Suprapubic skin (tissue), 4 donors: ENCODE data around the gene SRSF7. TPM values are rescaled to one million over a fixed set of nuclear protein-coding genes. Genes with fewer than 3 reads are reported as not detected.
"Not testable (repeated sequence)": the region's sequence is repeated elsewhere in the genome, so short reads cannot be mapped to it uniquely, and the experiment has no call there.

Source experiments
- DNase-seq, 2 donors: peaks; one replicate each; pipeline ENCODE4 v3.0.0-alpha.2; 2019; ENCODE audit warnings: low spot score in 2 of 2
- H3K27ac ChIP-seq: fragments of 200-600 bp; sonication (generic); one replicate; pipeline ENCODE4 v1.5.1; 2019
- H3K27me3 ChIP-seq: fragments of 200-600 bp; sonication (generic); one replicate; pipeline ENCODE4 v1.5.1; 2019
- H3K36me3 ChIP-seq: fragments of 200-600 bp; sonication (generic); one replicate; pipeline ENCODE4 v1.5.1; 2019
- H3K4me1 ChIP-seq: fragments of 200-600 bp; sonication (generic); one replicate; pipeline ENCODE4 v1.5.1; 2019
- H3K4me3 ChIP-seq: fragments of 200-600 bp; sonication (generic); one replicate; pipeline ENCODE4 v1.5.1; 2019; ENCODE audit warnings: mild to moderate bottlenecking
- H3K9me3 ChIP-seq: fragments of 200-600 bp; sonication (generic); one replicate; pipeline ENCODE4 v1.5.1; 2019
- CTCF ChIP-seq, 2 donors: fragments of 200-600 bp in 1 of 2; fragments of 450-650 bp in 1 of 2; sonication (generic) in 1 of 2; IDR thresholded peaks; one replicate each; pipeline ENCODE4 v1.5.1; 2016 to 2019; ENCODE audit warnings: antibody characterized with exemption in 2 of 2, mild to moderate bottlenecking in 1 of 2, moderate library complexity in 1 of 2
- EP300 ChIP-seq: sonication (generic); formaldehyde crosslinking; IDR thresholded peaks from one replicate; pipeline ENCODE4 v1.6.1; 2017; ENCODE audit warnings: antibody characterized with exemption
- POLR2A ChIP-seq, 2 donors: fragments of 450-650 bp; IDR thresholded peaks; one replicate each; pipeline ENCODE4 v1.6.1; 2017; ENCODE audit warnings: antibody characterized with exemption in 2 of 2, mild to moderate bottlenecking in 2 of 2, moderate library complexity in 2 of 2
- POLR2AphosphoS5 ChIP-seq, 3 donors: sonication (generic); formaldehyde crosslinking; IDR thresholded peaks; one replicate each; pipeline ENCODE4 v1.6.1; 2017; ENCODE audit warnings: antibody characterized with exemption in 3 of 3
- WGBS: methylation state at CpG from one replicate; pipeline ENCODE4 v1.1.5; 2018; 5-methylcytosine and 5-hydroxymethylcytosine counted together
- total RNA-seq, 4 donors: library from RNA; depleted of rRNA; stranded (reverse); fragments of >200 nt; gene quantifications; one replicate each; pipeline ENCODE4 v1.1.0, GENCODE V29; 2016

The SRSF7 gene
- total RNA-seq, 4 donors from 2014 or later, result 90.4 to 144 (median 94.2) TPM

DNA sequence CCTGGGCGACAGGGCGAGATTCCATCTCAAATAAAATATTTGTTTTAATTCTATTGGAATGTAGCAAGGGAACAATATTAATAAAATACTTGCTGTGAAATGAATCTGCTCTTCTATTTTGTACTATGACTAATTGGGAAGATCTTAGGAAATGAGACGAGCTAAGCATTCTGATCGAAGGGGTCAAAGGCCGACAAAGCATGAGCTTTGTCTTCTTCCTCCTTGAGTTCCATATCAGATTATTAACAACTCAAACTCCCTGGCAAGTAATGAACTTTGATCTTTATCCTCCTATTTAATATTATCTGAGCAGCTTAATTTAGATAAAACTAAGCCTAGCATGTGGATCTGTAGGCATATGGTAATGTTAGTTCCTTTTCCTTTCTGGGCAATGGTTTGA, 42.4 kb upstream of the SRSF7 start:
- no peak for TF ChIP-seq EP300
- TF ChIP-seq CTCF (IDR thresholded peaks at IDR 0.05), result no peak
- TF ChIP-seq POLR2A (IDR thresholded peaks at IDR 0.05), result no peak
- no peak for TF ChIP-seq POLR2AphosphoS5 (IDR thresholded peaks at IDR 0.05)
- H3K36me3 ChIP-seq, result peaks cover 11% of the 10 kb centered on the region
- WGBS, result 90% methylated on average over 5 of the region's 5 CpGs
- H3K27ac ChIP-seq, result no peak overlapping the region
- no peaks in the 10 kb centered on the region for H3K27me3 ChIP-seq
- DNase-seq, result no peak
- no peaks in the 10 kb centered on the region for H3K4me1 ChIP-seq
- no peak overlapping the region for H3K4me3 ChIP-seq
- no peaks in the 10 kb centered on the region for H3K9me3 ChIP-seq

DNA sequence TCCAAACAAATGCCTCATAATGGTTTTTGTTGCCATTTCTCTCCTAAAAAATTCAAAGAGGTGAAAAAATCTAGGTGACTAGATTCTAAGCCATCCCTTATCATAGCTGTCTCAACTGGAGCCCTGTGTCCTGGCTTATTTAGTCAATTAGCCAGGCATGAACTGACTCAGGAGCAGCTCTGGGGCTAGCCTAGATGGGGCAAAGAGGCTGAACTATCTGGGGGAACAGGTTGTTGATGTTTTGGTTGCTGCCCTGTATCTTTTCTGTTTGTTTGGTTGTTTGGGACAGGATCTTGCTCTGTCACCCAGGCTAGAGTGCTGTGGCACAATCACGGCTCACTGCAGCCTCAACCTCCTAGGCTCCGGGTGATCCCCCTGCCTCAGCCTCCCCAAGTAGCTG, 41.6 kb upstream of the SRSF7 start:
- H3K4me1 ChIP-seq, result no peaks in the 10 kb centered on the region
- no peak overlapping the region for H3K4me3 ChIP-seq
- peaks cover 4% of the 10 kb centered on the region for H3K36me3 ChIP-seq
- TF ChIP-seq CTCF (IDR thresholded peaks at IDR 0.05) (no peak), POLR2AphosphoS5 (IDR thresholded peaks at IDR 0.05) (no peak), EP300 (no peak), POLR2A (IDR thresholded peaks at IDR 0.05) (no peak)
- H3K9me3 ChIP-seq, result no peaks in the 10 kb centered on the region
- H3K27me3 ChIP-seq, result no peaks in the 10 kb centered on the region
- no peak for DNase-seq
- no peak overlapping the region for H3K27ac ChIP-seq
- 50% methylated on average over 2 of the region's 2 CpGs for WGBS

DNA sequence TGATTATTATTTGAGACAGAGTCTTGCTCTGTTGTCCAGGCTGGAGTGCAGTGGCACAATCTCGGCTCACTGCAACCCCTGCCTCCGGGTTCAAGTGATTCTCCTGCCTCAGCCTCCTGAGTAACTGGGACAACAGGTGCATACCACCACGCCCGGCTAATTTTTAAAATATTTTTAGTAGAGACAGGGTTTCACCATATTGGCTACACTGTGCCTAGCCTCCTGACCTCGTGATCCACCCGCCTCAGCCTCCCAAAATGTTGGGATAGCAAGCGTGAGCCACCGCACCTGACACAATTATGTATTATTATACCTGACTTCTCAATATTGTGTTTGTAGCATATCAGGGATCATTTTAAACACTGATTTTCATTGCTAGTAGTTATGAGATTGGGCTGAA, 41.2 kb upstream of the SRSF7 start:
- not testable (repeated sequence) for DNase-seq, H3K36me3 ChIP-seq
- 93% methylated on average over 8 of the region's 8 CpGs for WGBS

DNA sequence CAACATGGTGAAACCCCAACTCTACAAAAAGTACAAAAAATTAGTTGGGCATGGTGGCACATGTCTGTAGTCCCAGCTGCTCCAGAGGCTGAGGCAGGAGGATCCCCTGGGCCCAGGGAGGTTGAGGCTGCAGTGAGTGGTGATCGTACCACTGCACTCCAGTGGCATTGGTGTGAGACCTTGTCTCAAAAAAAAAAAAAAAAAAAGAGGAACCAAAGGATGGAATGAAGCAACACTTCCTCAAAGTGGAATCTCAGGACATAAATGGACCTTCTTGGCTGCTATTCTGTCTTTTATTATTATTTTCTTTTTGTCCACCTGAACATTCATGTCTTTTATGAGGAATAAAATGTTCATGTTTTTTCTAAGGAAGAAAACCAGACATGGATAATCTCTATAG, 40.6 kb upstream of the SRSF7 start:
- no peak overlapping the region for H3K27ac ChIP-seq
- 89% methylated on average over 1 of the region's 1 CpG for WGBS
- no peak for TF ChIP-seq POLR2A (IDR thresholded peaks at IDR 0.05)
- DNase-seq, result no peak
- H3K4me1 ChIP-seq, result no peaks in the 10 kb centered on the region
- H3K4me3 ChIP-seq, result no peak overlapping the region
- H3K9me3 ChIP-seq, result no peaks in the 10 kb centered on the region
- H3K36me3 ChIP-seq, result no peaks in the 10 kb centered on the region
- no peaks in the 10 kb centered on the region for H3K27me3 ChIP-seq

More for the DNA sequence above, 41.2 kb upstream of the SRSF7 start:
- H3K4me3 ChIP-seq, H3K4me1 ChIP-seq, H3K27me3 ChIP-seq, H3K9me3 ChIP-seq, H3K27ac ChIP-seq: not testable (repeated sequence)

- Histone ChIP-seq H3K4me3 (no peak overlapping the region), H3K9me3 (no peaks in the 10 kb centered on the region), H3K4me1 (no peaks in the 10 kb centered on the region), H3K36me3 (no peaks in the 10 kb centered on the region), H3K27me3 (no peaks in the 10 kb centered on the region), H3K27ac (no peak overlapping the region)
- TF ChIP-seq EP300 (no peak), CTCF (IDR thresholded peaks at IDR 0.05) (no peak), POLR2AphosphoS5 (IDR thresholded peaks at IDR 0.05) (no peak), POLR2A (IDR thresholded peaks at IDR 0.05) (no peak)
- DNase-seq, result no peak
- WGBS, result 90% methylated on average over 14 of the region's 14 CpGs
Observed at GRCh38 chr2:38789691-38790090, 38.5 kb upstream of the SRSF7 start.

DNA sequence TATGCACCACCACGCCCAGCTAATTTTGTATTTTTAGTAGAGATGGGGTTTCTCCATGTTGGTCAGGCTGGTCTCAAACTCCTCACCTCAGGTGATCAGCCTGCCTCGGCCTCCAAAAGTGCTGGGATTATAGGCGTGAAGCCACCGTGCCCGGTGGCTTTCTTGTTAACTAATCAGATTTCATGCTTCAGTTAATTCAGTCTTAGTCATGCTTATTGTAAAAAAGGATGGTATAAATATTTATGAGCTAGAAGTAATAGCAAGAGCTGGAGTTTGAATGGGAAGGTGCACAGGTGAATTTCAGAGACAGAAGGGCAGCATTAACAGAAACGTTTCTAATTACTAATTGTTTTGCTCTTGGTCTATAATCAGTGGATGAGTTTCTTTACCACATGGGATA, 37.1 kb upstream of the SRSF7 start:
- no peaks in the 10 kb centered on the region for H3K36me3 ChIP-seq

More for the DNA sequence above, 37.1 kb upstream of the SRSF7 start:
- H3K9me3 ChIP-seq, result no peaks in the 10 kb centered on the region
- H3K4me3 ChIP-seq, result no peak overlapping the region
- H3K4me1 ChIP-seq, result no peaks in the 10 kb centered on the region
- TF ChIP-seq POLR2AphosphoS5 (IDR thresholded peaks at IDR 0.05) (no peak), POLR2A (IDR thresholded peaks at IDR 0.05) (no peak), EP300 (no peak), CTCF (IDR thresholded peaks at IDR 0.05) (no peak)
- WGBS, result 93% methylated on average over 6 of the region's 6 CpGs
- no peaks in the 10 kb centered on the region for H3K27me3 ChIP-seq
- DNase-seq, result no peak
- no peak overlapping the region for H3K27ac ChIP-seq
